NOMO-1 (cell line): ENCODE measurements around the gene GRM5.

Experiments
- DNase-seq, 2 experiments: peaks; one replicate each; lab custom pipeline; 2025; ENCODE audit not compliant: unreplicated experiment in 2 of 2; lab: John Stamatoyannopoulos, UW

GRM5 gene

DNA sequence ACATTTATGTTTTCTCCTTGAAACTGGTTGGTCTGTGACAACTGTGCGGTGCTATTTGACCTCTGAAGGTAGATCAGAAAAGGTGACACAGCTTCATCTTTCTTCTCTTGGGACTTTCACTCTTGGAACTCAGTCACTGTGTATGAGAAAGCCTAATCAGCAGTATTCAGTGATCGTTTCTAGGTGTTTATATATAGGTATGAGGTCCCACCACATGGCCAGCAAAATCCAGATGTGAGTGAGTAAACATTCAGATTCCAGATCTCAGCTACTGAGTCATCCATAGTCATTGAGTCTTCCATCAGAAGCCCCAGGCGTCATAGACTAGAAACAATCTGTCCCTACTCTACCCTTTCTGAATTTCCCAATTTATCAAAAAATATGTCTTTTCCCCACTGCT lies 610.9 kb downstream of the GRM5 start:
- no peak for DNase-seq
